ENCODE measurements around the gene SLC43A2.

DNA sequence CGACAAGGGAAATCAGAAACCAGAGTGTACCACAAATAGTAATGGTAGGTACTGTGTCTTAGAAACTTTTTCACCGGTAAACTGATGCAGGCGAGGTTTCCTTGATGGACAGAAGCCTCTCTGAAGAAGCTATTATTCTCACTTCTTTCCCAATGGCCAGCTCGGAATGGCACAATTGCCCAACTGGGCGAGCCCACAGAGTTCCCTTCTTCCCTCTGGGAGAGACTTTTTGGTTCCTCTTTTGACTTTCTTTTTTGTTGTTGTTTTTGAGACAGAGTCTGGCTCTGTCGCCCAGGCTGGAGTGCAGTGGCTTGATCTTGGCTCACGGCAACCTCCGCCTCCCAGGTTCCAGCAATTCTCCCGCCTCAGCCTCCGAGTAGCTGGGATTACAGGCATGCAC, 16.9 kb downstream of the SLC43A2 start:
- TF ChIP-seq EP300 (IDR thresholded peaks at IDR 0.05): no peak
- TF ChIP-seq, protein P1, sequence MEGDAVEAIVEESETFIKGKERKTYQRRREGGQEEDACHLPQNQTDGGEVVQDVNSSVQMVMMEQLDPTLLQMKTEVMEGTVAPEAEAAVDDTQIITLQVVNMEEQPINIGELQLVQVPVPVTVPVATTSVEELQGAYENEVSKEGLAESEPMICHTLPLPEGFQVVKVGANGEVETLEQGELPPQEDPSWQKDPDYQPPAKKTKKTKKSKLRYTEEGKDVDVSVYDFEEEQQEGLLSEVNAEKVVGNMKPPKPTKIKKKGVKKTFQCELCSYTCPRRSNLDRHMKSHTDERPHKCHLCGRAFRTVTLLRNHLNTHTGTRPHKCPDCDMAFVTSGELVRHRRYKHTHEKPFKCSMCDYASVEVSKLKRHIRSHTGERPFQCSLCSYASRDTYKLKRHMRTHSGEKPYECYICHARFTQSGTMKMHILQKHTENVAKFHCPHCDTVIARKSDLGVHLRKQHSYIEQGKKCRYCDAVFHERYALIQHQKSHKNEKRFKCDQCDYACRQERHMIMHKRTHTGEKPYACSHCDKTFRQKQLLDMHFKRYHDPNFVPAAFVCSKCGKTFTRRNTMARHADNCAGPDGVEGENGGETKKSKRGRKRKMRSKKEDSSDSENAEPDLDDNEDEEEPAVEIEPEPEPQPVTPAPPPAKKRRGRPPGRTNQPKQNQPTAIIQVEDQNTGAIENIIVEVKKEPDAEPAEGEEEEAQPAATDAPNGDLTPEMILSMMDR (IDR thresholded peaks at IDR 0.05): no peak
- TF ChIP-seq POLR2A (IDR thresholded peaks at IDR 0.05): no peak

Measured in sigmoid colon (tissue), 4 donors.